K562 (cell line): ENCODE results near the gene CLCN5. TPM values are rescaled to one million over a fixed set of nuclear protein-coding genes. Genes with fewer than 3 reads are reported as not detected.

Experiments
- ATAC-seq: fragments of 200-7000 bp; cut with Tn5 transposase; 3 replicates; pipeline ENCODE4 v1.9.1; 2020; ENCODE audit warnings: moderate library complexity
- BruUV-seq: library from RNA; stranded (reverse); fragments of 400-500 nt; replicated peaks from 2 replicates; lab custom pipeline; 2021; lab: Mats Ljungman, UMichigan
- CTCF ChIA-PET: fragments of 300-600 bp; formaldehyde crosslinking; extraction: SDS; loops from one replicate; lab custom pipeline; 2021; ENCODE audit warnings: low intra/inter-chr PET ratio; lab: Yijun Ruan, JAX
- POLR2A ChIA-PET: fragments of 300-600, 350-650 bp; sonication (Branson Sonifier 250); formaldehyde crosslinking; extraction: SDS; loops from one replicate; lab custom pipeline; 2021; ENCODE audit warnings: antibody characterized with exemption, inconsistent platforms; lab: Yijun Ruan, JAX
- DNase-seq, 4 experiments: peaks; one replicate each; pipeline versions ENCODE4 v3.0.0 to v3.0.0-alpha.2; 2011 to 2018; ENCODE audit warnings: low spot score in 3 of 4, mixed read lengths in 3 of 4; ENCODE audit errors: extremely low read depth in 1 of 4
- FAIRE-seq: peaks from 2 replicates; lab custom pipeline; 2011; peaks lifted over from hg19 to GRCh38; lab: Jason Lieb, UNC
- H2AFZ ChIP-seq: 2 replicates; pipeline ENCODE4 v1.6.0; 2011; ENCODE audit warnings: low read depth, low read length, control low read depth, inconsistent platforms
- H3K27ac ChIP-seq: fragments of 200-600 bp; 3 replicates; pipeline ENCODE4 v1.8.0; 2011; ENCODE audit warnings: low read depth, mild to moderate bottlenecking, control low read depth, inconsistent platforms, low read length, moderate library complexity, mixed read lengths; ENCODE audit errors: extremely low read depth
- H3K27me3 ChIP-seq, 2 experiments: fragments of 300-600 bp in 1 of 2; 2 replicates in 1 of 2; 3 replicates in 1 of 2; pipeline versions ENCODE4 v1.6.0 to v1.8.0; 2011; ENCODE audit warnings: inconsistent platforms in 2 of 2, low read length in 2 of 2, mild to moderate bottlenecking in 1 of 2, mixed read lengths in 1 of 2, moderate library complexity in 1 of 2; ENCODE audit not compliant: control insufficient read depth in 2 of 2, insufficient read depth in 2 of 2
- H3K36me3 ChIP-seq: fragments of 300-600 bp; 3 replicates; pipeline ENCODE4 v1.8.0; 2011; ENCODE audit warnings: mild to moderate bottlenecking, low read length, inconsistent platforms; ENCODE audit not compliant: control insufficient read depth, insufficient read depth
- H3K4me1 ChIP-seq, 2 experiments: fragments of 200-600 bp in 1 of 2; replicated peaks in 1 of 2; 2 replicates in 1 of 2; 3 replicates in 1 of 2; pipeline versions ENCODE4 v1.5.1 to v1.8.0; 2011; ENCODE audit warnings: inconsistent platforms in 2 of 2, low read length in 2 of 2, mild to moderate bottlenecking in 1 of 2, mixed read lengths in 1 of 2, moderate library complexity in 1 of 2; ENCODE audit not compliant: control insufficient read depth in 2 of 2, insufficient read depth in 2 of 2
- H3K4me2 ChIP-seq: 2 replicates; pipeline ENCODE4 v1.6.1; 2011; ENCODE audit warnings: low read length, control low read depth, inconsistent platforms, mixed read lengths; ENCODE audit not compliant: insufficient read depth
- H3K4me3 ChIP-seq: fragments of 200-600 bp; sonication (generic), shearing (Covaris generic); 2 replicates; pipeline ENCODE4 v1.5.1; 2016; ENCODE audit warnings: control low read depth, inconsistent platforms
- H3K79me2 ChIP-seq: fragments of 200-600 bp; 3 replicates; pipeline ENCODE4 v1.8.0; 2011; ENCODE audit warnings: low read length, inconsistent platforms; ENCODE audit not compliant: control insufficient read depth, insufficient read depth
- H3K9ac ChIP-seq, 2 experiments: 2 replicates each; pipeline versions ENCODE4 v1.6.0 to v1.6.1; 2011; ENCODE audit warnings: low read depth in 2 of 2, low read length in 2 of 2, control low read depth in 1 of 2, inconsistent platforms in 1 of 2, mild to moderate bottlenecking in 1 of 2, mixed read lengths in 1 of 2; ENCODE audit not compliant: insufficient read depth in 1 of 2
- H3K9me1 ChIP-seq: one replicate; pipeline ENCODE4 v1.6.0; 2011; ENCODE audit warnings: inconsistent platforms, mild to moderate bottlenecking, low read length, moderate library complexity; ENCODE audit not compliant: control insufficient read depth, insufficient read depth
- H3K9me3 ChIP-seq: replicated peaks from 2 replicates; pipeline ENCODE4 v1.5.1; 2011; ENCODE audit warnings: low read depth, low read length, inconsistent platforms; ENCODE audit not compliant: control insufficient read depth, insufficient read depth
- H4K20me1 ChIP-seq: replicated peaks from 2 replicates; pipeline ENCODE4 v1.6.1; 2011; ENCODE audit warnings: low read length, inconsistent platforms, mixed read lengths; ENCODE audit not compliant: control insufficient read depth, insufficient read depth
- ATF3 ChIP-seq, 2 experiments: fragments of 450-650 bp in 1 of 2; sonication (generic) in 1 of 2; formaldehyde crosslinking in 1 of 2; IDR thresholded peaks in 1 of 2; conservative IDR thresholded peaks in 1 of 2; 2 replicates each; pipeline versions ENCODE4 v1.6.1 to v1.8.1; 2016 to 2023; ENCODE audit warnings: mild to moderate bottlenecking in 2 of 2, moderate library complexity in 2 of 2, inconsistent platforms in 1 of 2, missing genetic modification reagents in 1 of 2
- HINFP ChIP-seq: fragments of 450-650 bp; conservative IDR thresholded peaks from 2 replicates; pipeline ENCODE4 v1.6.1; 2016; ENCODE audit warnings: missing genetic modification characterization, low read depth, mild to moderate bottlenecking, control low read depth, missing compliant biosample characterization
- SRSF1 ChIP-seq: fragments of 200-400 bp; formaldehyde crosslinking; IDR thresholded peaks from 2 replicates; pipeline ENCODE4 v1.6.1; 2017; ENCODE audit warnings: mild to moderate bottlenecking, low read depth, low read length, moderate library complexity
- THRB ChIP-seq: fragments of 450-650 bp; formaldehyde crosslinking; conservative IDR thresholded peaks from 2 replicates; pipeline ENCODE4 v1.4.0; 2022; ENCODE audit warnings: mild to moderate bottlenecking, missing genetic modification characterization
- ZNF780A ChIP-seq: fragments of 250-450 bp; sonication (Bioruptor Pico); IDR thresholded peaks from 2 replicates; pipeline ENCODE4 v1.5.0; 2021; ENCODE audit warnings: mild to moderate bottlenecking
- WGBS: fragments of 100-300 bp; shearing (Covaris generic); methylation state at CpG from one replicate; pipeline ENCODE4 v1.1.6; 2016; ENCODE audit warnings: low coverage, mixed read lengths; ENCODE audit not compliant: insufficient coverage; ENCODE audit errors: missing lambda C conversion rate; 5-methylcytosine and 5-hydroxymethylcytosine counted together
- in situ Hi-C: fragments of 300-500 bp; cut with MboI; formaldehyde crosslinking; loops from 4 replicates; pipeline ENCODE4 v1.15.0; 2018; ENCODE audit warnings: inconsistent platforms, mixed read lengths
- intact Hi-C: fragments of 100-400 bp; cut with micrococcal nuclease; formaldehyde crosslinking; loops from 2 replicates; pipeline ENCODE4 v1.14.2; 2022
- polyA plus RNA-seq, 8 experiments: library from polyadenylated mRNA; depleted of rRNA in 4 of 8; stranded (reverse) in 5 of 8; unstranded in 3 of 8; fragments of >200 nt; fragmentation: Nextera tagmentation in 2 of 8; fragmentation: Illumina TruSeq in 1 of 8; extraction: Ambion mirVana in 2 of 8; extraction: Trizol in 1 of 8; gene quantifications; 2 replicates each; pipeline versions ENCODE4 v1.2.1 to v1.2.3, GENCODE V29; 2011 to 2014; ENCODE audit warnings: inconsistent platforms in 1 of 8, missing spikeins in 1 of 8
- total RNA-seq, 7 experiments: library from RNA; depleted of rRNA in 6 of 7; stranded (reverse); fragments of >200 nt in 6 of 7; fragmentation: Illumina TruSeq in 2 of 7; extraction: Trizol in 2 of 7; gene quantifications; 2 replicates each; pipeline versions ENCODE4 v1.2.1 to v1.2.3, GENCODE V29; 2011 to 2021; ENCODE audit warnings: low replicate concordance in 1 of 7
- TF ChIP-seq, protein P1 (sequence below): sonication (generic); formaldehyde crosslinking; IDR thresholded peaks from 2 replicates; pipeline ENCODE4 v1.8.0; 2022; ENCODE audit warnings: mild to moderate bottlenecking, missing genetic modification reagents

Gene CLCN5
- total and polyA plus RNA-seq, 9 of the 15 experiments (the other 6 are each of a cell fraction or from before 2014, with no cell fraction given): 0.94 to 11.8 (median 7.1) TPM

GRCh38 chrX:49995795-49996455 lies 73.5 kb downstream of the CLCN5 start:
- ChIA-PET CTCF (no interaction called here), POLR2A (interaction anchor here (1.0 kb wide), 1 partner anchor 11 kb away, joined by 3 read pairs; no protein-coding TSS in a partner anchor)
- H3K36me3 ChIP-seq: no peaks in the 10 kb centered on the region
- H3K27me3 ChIP-seq: no peaks in the 10 kb centered on the region
- in situ Hi-C loops (no loop called here), intact Hi-C loops (no loop called here)
- no peak for TF ChIP-seq ATF3 (IDR thresholded peaks at IDR 0.05)
- no peak for TF ChIP-seq ATF3 (CRISPR knock-in tag; conservative IDR thresholded peaks at IDR 0.05)
- no peak for TF ChIP-seq HINFP (tag)
- no peak for TF ChIP-seq THRB (CRISPR knock-in tag)
- TF ChIP-seq, protein P1, sequence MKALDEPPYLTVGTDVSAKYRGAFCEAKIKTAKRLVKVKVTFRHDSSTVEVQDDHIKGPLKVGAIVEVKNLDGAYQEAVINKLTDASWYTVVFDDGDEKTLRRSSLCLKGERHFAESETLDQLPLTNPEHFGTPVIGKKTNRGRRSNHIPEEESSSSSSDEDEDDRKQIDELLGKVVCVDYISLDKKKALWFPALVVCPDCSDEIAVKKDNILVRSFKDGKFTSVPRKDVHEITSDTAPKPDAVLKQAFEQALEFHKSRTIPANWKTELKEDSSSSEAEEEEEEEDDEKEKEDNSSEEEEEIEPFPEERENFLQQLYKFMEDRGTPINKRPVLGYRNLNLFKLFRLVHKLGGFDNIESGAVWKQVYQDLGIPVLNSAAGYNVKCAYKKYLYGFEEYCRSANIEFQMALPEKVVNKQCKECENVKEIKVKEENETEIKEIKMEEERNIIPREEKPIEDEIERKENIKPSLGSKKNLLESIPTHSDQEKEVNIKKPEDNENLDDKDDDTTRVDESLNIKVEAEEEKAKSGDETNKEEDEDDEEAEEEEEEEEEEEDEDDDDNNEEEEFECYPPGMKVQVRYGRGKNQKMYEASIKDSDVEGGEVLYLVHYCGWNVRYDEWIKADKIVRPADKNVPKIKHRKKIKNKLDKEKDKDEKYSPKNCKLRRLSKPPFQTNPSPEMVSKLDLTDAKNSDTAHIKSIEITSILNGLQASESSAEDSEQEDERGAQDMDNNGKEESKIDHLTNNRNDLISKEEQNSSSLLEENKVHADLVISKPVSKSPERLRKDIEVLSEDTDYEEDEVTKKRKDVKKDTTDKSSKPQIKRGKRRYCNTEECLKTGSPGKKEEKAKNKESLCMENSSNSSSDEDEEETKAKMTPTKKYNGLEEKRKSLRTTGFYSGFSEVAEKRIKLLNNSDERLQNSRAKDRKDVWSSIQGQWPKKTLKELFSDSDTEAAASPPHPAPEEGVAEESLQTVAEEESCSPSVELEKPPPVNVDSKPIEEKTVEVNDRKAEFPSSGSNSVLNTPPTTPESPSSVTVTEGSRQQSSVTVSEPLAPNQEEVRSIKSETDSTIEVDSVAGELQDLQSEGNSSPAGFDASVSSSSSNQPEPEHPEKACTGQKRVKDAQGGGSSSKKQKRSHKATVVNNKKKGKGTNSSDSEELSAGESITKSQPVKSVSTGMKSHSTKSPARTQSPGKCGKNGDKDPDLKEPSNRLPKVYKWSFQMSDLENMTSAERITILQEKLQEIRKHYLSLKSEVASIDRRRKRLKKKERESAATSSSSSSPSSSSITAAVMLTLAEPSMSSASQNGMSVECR (CRISPR knock-in tag): no peak
- no peak for TF ChIP-seq SRSF1
- no peak for TF ChIP-seq ZNF780A
- ATAC-seq (no peak), DNase-seq (no peak), FAIRE-seq (no peak)
- no peaks in the 10 kb centered on the region for H4K20me1 ChIP-seq
- no peaks in the 10 kb centered on the region for H3K9me3 ChIP-seq
- H3K9ac ChIP-seq: no peak overlapping the region
- H3K4me1 ChIP-seq: no peaks in the 10 kb centered on the region
- no TSS peak for BruUV-seq
- H3K79me2 ChIP-seq: no peaks in the 10 kb centered on the region
- H3K4me3 ChIP-seq: no peak overlapping the region
- H3K27ac ChIP-seq: no peak overlapping the region
- H2AFZ ChIP-seq: no peak overlapping the region
- no peak overlapping the region for H3K4me2 ChIP-seq
- 11% methylated on average over 2 of the region's 2 CpGs for WGBS
- no peaks in the 10 kb centered on the region for H3K9me1 ChIP-seq
